22Rv1 (cell line): Measurements from ENCODE around the gene NIPAL3.
A peak's percentile ranks its signal among the peaks of the same experiment; 100 is the strongest.
"Not testable (repeated sequence)": the region's sequence is repeated elsewhere in the genome, so short reads cannot be mapped to it uniquely, and the experiment has no call there.

Experiments
- H3K27ac ChIP-seq: fragments of 450-650 bp; 2 replicates; pipeline ENCODE4 v1.5.1; 2017
- ZFX ChIP-seq: fragments of 450-650 bp; IDR thresholded peaks from 2 replicates; pipeline ENCODE4 v1.6.1; 2017; ENCODE audit warnings: antibody characterized with exemption, borderline replicate concordance
- TF ChIP-seq, protein P1 (sequence below): fragments of 450-650 bp; IDR thresholded peaks from 2 replicates; pipeline ENCODE4 v1.5.1; 2017; ENCODE audit warnings: mild to moderate bottlenecking

Gene NIPAL3

DNA sequence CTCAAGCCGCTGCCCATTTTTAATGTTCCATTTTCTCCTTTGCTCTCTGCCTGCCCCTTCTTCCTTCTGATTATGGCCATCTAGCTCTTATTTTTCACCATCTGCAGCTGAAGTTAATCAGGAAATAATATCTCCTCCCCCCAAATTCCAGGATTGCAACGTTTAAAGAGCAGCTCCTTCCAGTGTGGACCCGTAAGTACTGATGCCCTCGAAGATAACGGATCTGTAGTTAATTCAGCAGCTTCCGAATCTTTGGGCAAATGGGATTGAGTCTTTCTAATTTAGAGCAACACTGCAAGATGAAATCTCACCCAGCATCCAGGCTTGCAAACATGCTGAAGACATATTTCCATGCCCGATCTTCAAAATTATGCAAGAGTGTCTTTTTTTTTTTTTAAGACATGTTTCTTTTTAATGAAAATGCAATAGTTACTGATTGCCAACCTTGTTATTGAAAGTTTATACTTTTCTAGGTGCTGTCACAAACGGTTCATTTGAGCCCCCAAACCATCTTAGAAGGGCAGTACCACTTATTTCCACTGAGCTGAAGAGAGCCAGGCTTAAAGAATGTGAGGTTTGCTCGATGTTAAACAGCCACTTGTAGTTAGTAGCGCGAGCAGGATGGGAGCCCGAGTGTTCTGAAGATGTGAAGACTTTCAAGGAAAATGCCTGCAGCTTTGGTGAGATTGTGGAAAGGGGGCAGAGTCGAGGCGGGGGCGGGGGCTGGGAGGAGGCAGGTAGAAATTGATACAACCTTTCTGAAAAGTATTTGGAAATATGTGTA is 76.2 kb downstream of the NIPAL3 start:
- H3K27ac ChIP-seq = no peak overlapping the region
- TF ChIP-seq ZFX = no peak
- TF ChIP-seq, protein P1, sequence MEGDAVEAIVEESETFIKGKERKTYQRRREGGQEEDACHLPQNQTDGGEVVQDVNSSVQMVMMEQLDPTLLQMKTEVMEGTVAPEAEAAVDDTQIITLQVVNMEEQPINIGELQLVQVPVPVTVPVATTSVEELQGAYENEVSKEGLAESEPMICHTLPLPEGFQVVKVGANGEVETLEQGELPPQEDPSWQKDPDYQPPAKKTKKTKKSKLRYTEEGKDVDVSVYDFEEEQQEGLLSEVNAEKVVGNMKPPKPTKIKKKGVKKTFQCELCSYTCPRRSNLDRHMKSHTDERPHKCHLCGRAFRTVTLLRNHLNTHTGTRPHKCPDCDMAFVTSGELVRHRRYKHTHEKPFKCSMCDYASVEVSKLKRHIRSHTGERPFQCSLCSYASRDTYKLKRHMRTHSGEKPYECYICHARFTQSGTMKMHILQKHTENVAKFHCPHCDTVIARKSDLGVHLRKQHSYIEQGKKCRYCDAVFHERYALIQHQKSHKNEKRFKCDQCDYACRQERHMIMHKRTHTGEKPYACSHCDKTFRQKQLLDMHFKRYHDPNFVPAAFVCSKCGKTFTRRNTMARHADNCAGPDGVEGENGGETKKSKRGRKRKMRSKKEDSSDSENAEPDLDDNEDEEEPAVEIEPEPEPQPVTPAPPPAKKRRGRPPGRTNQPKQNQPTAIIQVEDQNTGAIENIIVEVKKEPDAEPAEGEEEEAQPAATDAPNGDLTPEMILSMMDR = no peak

DNA sequence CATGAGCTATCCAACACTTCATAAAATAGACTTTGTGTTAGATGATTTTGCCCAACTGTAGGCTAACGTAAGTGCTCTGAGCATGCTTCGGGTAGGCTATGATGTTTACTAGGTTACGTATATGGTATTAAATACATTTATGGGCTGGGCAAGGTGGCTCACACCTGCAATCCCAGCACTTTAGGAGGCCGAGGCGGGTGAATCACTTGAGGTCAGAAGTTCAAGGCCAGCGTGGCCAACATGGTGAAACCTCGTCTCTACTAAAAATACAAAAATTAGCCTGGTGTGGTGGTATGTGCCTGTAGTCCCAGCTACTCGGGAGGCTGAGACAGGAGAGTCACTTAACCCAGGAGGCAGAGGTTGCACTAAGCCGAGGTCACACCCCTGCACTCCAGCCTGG is 77.3 kb downstream of the NIPAL3 start:
- not testable (repeated sequence) for H3K27ac ChIP-seq

DNA sequence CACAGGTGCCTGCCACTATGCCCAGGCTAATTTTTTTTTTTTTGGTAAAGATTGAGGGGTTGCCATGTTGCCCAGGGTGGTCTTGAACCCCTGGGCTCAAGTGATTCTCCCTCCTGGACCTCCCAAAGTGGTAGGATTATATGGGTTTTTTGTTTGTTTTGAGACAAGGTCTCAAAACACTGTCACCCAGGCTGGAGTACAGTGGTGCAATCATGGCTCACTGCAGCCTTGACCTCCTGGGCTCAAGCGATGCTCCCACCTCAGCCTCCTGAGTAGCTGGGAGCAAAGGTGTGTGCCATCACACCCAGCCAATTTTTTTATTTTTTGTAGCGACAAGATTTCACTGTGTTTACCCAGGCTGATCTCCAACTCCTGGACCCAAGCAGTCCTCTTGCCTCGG is 78.2 kb downstream of the NIPAL3 start:
- no peak overlapping the region for H3K27ac ChIP-seq
- TF ChIP-seq ZFX = no peak
- TF ChIP-seq, protein P1 = no peak

DNA sequence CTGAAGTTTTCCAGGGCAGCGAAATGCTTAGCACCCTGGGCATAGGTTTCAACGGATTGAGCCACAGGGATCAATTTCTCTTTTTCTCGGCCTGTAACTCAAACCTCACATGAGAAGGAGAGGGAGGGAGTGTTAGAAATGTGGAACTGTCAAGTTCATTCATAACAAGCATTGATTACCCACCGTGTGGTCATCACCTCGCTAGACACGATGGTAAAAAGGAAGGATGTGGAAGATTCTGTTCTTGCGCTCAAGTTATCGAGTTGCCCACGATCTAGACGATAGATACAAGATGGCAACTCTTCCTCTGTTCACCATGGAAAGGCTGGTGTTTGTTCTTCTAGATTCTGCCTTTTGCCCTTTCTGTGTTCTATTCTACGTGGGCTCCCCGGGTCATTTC is 83.0 kb downstream of the NIPAL3 start:
- TF ChIP-seq, protein P1 = no peak
- TF ChIP-seq ZFX = no peak
- H3K27ac ChIP-seq = no peak overlapping the region

DNA sequence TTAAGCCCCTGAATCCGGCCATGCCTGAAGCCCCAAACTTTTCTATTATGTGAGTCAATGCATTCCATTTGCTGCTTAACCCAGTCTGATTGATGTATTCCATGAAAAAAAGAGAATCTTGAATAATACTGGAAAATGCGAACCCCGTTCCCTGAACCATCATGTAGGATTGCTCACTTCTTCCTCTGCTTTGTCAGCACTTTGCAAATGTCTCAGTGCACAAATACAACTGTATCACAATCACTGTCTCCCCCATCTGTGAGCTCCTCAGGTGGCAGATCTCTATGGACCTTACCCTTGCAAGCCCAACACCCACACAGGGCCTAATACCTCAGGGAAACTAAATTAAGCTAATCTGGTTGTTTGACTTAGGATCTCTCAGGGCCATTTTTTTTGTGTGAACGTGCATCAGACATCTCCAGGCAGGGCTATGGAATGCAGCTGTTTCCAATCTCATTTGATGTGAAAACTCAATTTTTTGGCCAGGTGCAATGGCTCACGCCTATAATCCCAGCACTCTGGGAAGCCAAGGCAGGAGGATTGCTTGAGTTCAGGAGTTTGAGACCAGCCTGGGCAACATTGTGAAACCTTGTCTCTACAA is 84.9 kb downstream of the NIPAL3 start:
- no peak for TF ChIP-seq ZFX
- TF ChIP-seq, protein P1 = no peak
- H3K27ac ChIP-seq = no peak overlapping the region

DNA sequence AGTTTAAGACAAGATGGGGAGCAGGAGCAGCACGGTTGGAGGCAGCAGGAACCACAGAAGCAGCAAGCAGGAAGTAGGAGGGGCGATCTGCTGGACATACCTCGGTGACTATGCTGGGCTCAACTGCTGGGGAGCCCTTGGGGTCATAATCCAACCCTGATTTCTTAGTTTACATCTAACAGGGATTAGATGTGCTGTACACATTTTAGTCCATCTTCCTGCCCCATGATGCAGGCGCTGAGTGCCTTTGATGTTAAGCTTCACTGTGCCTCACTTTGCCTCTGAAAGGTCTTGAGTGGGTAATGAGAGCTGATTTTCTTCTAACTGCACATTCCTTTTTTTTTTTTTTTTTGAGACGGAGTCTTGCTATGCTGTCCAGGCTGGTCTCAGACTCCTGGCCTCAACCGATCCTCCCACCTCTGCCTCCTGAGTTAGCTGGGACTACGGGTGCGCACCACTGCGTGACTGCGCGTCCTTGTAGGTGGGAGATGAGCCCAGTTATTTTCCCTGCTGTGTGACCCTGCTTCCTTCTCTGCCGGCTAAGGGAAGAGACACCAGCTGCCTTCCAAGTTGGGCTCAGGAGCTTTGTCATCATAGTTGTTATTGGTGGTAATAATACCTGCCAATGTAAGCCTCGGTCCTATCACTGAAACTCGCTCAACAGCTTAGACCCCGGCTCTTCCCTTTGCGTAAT is 85.9 kb downstream of the NIPAL3 start:
- TF ChIP-seq, protein P1 = no peak
- no peak for TF ChIP-seq ZFX
- H3K27ac ChIP-seq = peak overlapping the region; percentile 67; the same call in 1 of the 2 replicates

DNA sequence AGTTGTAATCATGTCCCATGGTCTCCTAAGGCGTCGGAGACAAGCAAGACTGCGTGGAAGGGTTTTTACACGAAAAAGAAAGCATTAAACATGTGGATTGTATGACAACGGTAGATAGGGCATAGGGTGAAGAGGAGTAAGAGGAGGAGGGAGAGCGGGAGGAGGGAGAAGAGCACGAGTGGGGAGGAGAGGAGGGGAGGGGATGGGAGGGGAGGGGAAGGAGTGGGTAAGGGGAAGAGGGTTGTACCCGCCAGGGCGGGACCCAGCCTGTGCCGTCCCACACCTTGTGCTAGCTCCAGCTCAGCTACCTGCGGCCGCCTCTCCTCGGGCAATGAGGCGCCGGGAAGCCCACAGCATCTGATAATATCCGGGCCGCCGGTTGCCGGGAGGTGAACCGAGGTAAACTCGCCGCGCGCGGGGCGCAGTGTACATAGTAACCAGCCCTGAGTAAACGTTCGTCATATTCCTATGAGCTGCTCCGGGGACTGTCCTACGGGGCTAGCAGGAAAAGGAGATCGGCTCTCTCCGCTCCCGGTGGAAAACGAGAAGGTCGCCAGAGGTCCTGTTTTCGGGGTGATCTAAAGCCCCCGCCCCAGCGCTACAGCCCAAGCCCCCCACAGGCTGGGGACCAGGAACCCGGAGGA is 86.6 kb downstream of the NIPAL3 start:
- TF ChIP-seq, protein P1 = no peak
- no peak for TF ChIP-seq ZFX

More for the DNA sequence above, 86.6 kb downstream of the NIPAL3 start:
- peak overlapping the region; percentile 67 for H3K27ac ChIP-seq
